Keratinocyte (primary cell): Measurements from ENCODE around the gene DCAF15.

Experiments used
- EZH2 ChIP-seq: IDR thresholded peaks from one replicate; pipeline ENCODE4 v1.6.1; 2012; ENCODE audit warnings: inconsistent platforms, mild to moderate bottlenecking, low read length, moderate library complexity
- TF ChIP-seq, protein P1 (sequence below), 3 experiments: IDR thresholded peaks in 1 of 3; conservative IDR thresholded peaks in 1 of 3; optimal IDR thresholded peaks in 1 of 3; 2 replicates in 2 of 3; 3 replicates in 1 of 3; pipeline versions ENCODE3 to v1.5.1; 2011; ENCODE audit warnings: low read length in 3 of 3, mild to moderate bottlenecking in 3 of 3, moderate library complexity in 2 of 3, control low read depth in 1 of 3, inconsistent platforms in 1 of 3; ENCODE audit not compliant: insufficient read depth in 2 of 3; ENCODE audit errors: extremely low read depth in 1 of 3

DNA sequence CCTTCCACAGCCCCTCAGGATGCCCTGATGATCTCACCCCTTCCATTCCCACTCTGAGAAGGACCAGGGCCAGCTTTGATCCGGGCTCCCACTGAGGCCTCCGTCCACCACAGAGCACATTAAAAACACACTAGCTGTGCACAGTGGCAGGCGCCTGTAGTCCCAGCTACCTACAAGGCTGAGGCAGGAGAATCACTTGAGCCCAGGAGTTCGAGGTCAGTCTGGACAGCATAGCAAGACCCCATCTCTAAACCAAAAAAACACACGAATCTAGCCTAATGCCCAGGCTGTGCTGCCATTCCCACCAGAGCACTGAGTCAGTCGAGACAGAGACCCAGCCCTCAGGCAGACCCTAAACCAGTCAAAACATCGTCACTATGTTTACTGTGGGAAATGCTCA lies 39.7 kb downstream of the DCAF15 start:
- TF ChIP-seq, protein P1, sequence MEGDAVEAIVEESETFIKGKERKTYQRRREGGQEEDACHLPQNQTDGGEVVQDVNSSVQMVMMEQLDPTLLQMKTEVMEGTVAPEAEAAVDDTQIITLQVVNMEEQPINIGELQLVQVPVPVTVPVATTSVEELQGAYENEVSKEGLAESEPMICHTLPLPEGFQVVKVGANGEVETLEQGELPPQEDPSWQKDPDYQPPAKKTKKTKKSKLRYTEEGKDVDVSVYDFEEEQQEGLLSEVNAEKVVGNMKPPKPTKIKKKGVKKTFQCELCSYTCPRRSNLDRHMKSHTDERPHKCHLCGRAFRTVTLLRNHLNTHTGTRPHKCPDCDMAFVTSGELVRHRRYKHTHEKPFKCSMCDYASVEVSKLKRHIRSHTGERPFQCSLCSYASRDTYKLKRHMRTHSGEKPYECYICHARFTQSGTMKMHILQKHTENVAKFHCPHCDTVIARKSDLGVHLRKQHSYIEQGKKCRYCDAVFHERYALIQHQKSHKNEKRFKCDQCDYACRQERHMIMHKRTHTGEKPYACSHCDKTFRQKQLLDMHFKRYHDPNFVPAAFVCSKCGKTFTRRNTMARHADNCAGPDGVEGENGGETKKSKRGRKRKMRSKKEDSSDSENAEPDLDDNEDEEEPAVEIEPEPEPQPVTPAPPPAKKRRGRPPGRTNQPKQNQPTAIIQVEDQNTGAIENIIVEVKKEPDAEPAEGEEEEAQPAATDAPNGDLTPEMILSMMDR (optimal IDR thresholded peaks at IDR 0.05 in 1 of 3, IDR thresholded peaks at IDR 0.05 in 1 of 3, conservative IDR thresholded peaks at IDR 0.05 in 1 of 3; ENCODE audit: extremely low read depth in 1 of 3, insufficient read depth in 2 of 3, low read length in 3 of 3) = no peak
- TF ChIP-seq EZH2 = no peak
